MM.1S (cell line): ENCODE data around the gene SMOC2.

Source experiments
- DNase-seq: peaks from one replicate; pipeline ENCODE4 v3.0.0-alpha.2; 2015
- H2AFZ ChIP-seq: fragments of 300-600 bp; sonication (generic); 2 replicates; pipeline ENCODE4 v1.6.0; 2016; ENCODE audit warnings: antibody characterized with exemption, low read length
- H3F3A ChIP-seq: fragments of 300-600 bp; sonication (generic); 2 replicates; pipeline ENCODE4 v1.6.1; 2016; ENCODE audit warnings: mild to moderate bottlenecking, antibody characterized with exemption, low read length, moderate library complexity, mixed read lengths; ENCODE audit not compliant: insufficient read depth
- H3K27ac ChIP-seq: fragments of 300-600 bp; sonication (generic); 2 replicates; pipeline ENCODE4 v1.5.1; 2016; ENCODE audit warnings: mild to moderate bottlenecking, low read length
- H3K27me3 ChIP-seq: fragments of 300-600 bp; sonication (generic); replicated peaks from 2 replicates; pipeline ENCODE4 v1.6.0; 2016; ENCODE audit warnings: low read length; ENCODE audit not compliant: insufficient read depth
- H3K36me3 ChIP-seq: fragments of 300-600 bp; sonication (generic); replicated peaks from 2 replicates; pipeline ENCODE4 v1.6.1; 2016; ENCODE audit warnings: mild to moderate bottlenecking, low read length, mixed read lengths; ENCODE audit not compliant: insufficient read depth
- H3K4me1 ChIP-seq: fragments of 300-600 bp; sonication (generic); 2 replicates; pipeline ENCODE4 v1.6.1; 2016; ENCODE audit warnings: low read length, mixed read lengths
- H3K4me2 ChIP-seq: fragments of 300-600 bp; sonication (generic); 2 replicates; pipeline ENCODE4 v1.6.0; 2016; ENCODE audit warnings: low read depth, low read length
- H3K4me3 ChIP-seq: fragments of 300-600 bp; sonication (generic); 2 replicates; pipeline ENCODE4 v1.5.1; 2016; ENCODE audit warnings: low read length, mixed read lengths
- H3K79me2 ChIP-seq: fragments of 300-600 bp; sonication (generic); 2 replicates; pipeline ENCODE4 v1.6.1; 2016; ENCODE audit warnings: mixed run types, low read length, mixed read lengths
- H3K9ac ChIP-seq: fragments of 300-600 bp; sonication (generic); 2 replicates; pipeline ENCODE4 v1.6.1; 2016; ENCODE audit warnings: low read length, mixed read lengths
- H3K9me2 ChIP-seq: fragments of 300-600 bp; sonication (generic); replicated peaks from 2 replicates; pipeline ENCODE4 v1.6.1; 2016; ENCODE audit warnings: mild to moderate bottlenecking, low read length, mixed read lengths; ENCODE audit not compliant: insufficient read depth
- H3K9me3 ChIP-seq: fragments of 300-600 bp; sonication (generic); replicated peaks from 2 replicates; pipeline ENCODE4 v1.6.1; 2016; ENCODE audit warnings: mild to moderate bottlenecking, low read length, mixed read lengths; ENCODE audit not compliant: insufficient read depth
- H4K20me1 ChIP-seq: fragments of 300-600 bp; sonication (generic); 2 replicates; pipeline ENCODE4 v1.6.1; 2016; ENCODE audit warnings: mild to moderate bottlenecking, low read length, moderate library complexity, mixed read lengths; ENCODE audit not compliant: insufficient read depth
- CTCF ChIP-seq: fragments of 300-600 bp; sonication (generic); IDR thresholded peaks from 2 replicates; pipeline ENCODE4 v1.5.1; 2016; ENCODE audit warnings: antibody characterized with exemption, low read length, mixed read lengths
- EZH2 ChIP-seq: fragments of 300-600 bp; sonication (generic); optimal IDR thresholded peaks from 2 replicates; pipeline ENCODE3; 2017; ENCODE audit warnings: low read depth, mild to moderate bottlenecking, antibody characterized with exemption, low read length, mixed read lengths
- EZH2phosphoT487 ChIP-seq: fragments of 300-600 bp; sonication (generic); IDR thresholded peaks from 2 replicates; pipeline ENCODE4 v1.6.1; 2018; ENCODE audit warnings: antibody characterized with exemption, low read length

The SMOC2 gene

GRCh38 chr6:168666170-168666569 is 225.2 kb downstream of the SMOC2 start:
- H3K27me3 ChIP-seq, result no peaks in the 10 kb centered on the region
- H4K20me1 ChIP-seq, result no peaks in the 10 kb centered on the region
- H3K27ac ChIP-seq, result no peak overlapping the region
- no peaks in the 10 kb centered on the region for H3K79me2 ChIP-seq
- no peaks in the 10 kb centered on the region for H3K4me1 ChIP-seq
- no peak overlapping the region for H3K4me3 ChIP-seq
- H3K36me3 ChIP-seq, result no peaks in the 10 kb centered on the region
- H2AFZ ChIP-seq, result no peak overlapping the region
- DNase-seq, result no peak
- no peaks in the 10 kb centered on the region for H3F3A ChIP-seq
- TF ChIP-seq CTCF, result no peak
- TF ChIP-seq EZH2phosphoT487, result no peak
- TF ChIP-seq EZH2, result no peak
- H3K4me2 ChIP-seq, result no peak overlapping the region
- H3K9me3 ChIP-seq, result no peaks in the 10 kb centered on the region
- no peak overlapping the region for H3K9ac ChIP-seq
- H3K9me2 ChIP-seq, result no peaks in the 10 kb centered on the region

DNA sequence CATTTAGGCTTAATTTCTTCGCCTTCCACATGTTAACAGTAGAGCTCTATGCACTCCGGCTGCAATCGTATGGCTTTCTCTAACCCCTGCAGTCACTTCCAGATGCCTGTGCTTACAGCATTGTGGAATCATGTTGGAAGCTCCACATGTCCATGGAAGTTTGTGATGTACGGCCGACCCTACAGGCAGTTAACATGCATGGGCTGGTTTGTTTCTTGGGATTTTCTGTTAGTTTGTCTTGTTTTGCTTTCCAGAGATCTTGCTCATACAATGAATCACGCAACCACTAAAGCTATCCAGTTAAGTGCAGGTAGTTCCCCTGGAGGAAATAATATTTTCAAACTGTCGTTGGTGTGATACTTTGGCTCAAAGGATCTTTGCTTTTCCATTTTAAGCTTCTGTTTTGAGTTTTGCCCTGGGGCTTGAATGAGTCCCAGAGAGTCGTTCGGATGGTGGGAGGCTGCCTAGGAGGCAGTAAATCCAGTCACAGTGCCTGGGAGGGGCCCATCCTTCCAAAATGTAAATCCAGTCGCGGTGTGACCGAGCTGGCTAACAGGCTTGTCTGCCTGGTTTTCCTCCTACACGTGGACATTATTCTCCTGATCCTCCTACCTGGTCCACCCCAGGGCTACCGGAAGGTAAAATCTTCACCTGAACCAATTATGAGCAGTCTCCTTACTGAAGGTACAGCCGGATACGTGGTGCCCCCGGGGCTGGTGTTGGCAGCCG is 225.9 kb downstream of the SMOC2 start:
- no peak for DNase-seq
- H3K79me2 ChIP-seq, result no peaks in the 10 kb centered on the region
- H3K4me3 ChIP-seq, result no peak overlapping the region
- H2AFZ ChIP-seq, result no peak overlapping the region
- H3K9ac ChIP-seq, result no peak overlapping the region
- no peak overlapping the region for H3K27ac ChIP-seq
- H3K27me3 ChIP-seq, result no peaks in the 10 kb centered on the region
- H3K4me1 ChIP-seq, result no peaks in the 10 kb centered on the region
- H3F3A ChIP-seq, result no peaks in the 10 kb centered on the region
- H3K36me3 ChIP-seq, result no peaks in the 10 kb centered on the region
- H3K9me3 ChIP-seq, result no peaks in the 10 kb centered on the region
- no peaks in the 10 kb centered on the region for H3K9me2 ChIP-seq
- no peaks in the 10 kb centered on the region for H4K20me1 ChIP-seq
- TF ChIP-seq CTCF, result no peak
- no peak for TF ChIP-seq EZH2phosphoT487
- TF ChIP-seq EZH2, result no peak
- H3K4me2 ChIP-seq, result no peak overlapping the region

- no peaks in the 10 kb centered on the region for H3K4me1 ChIP-seq
- H3K9me3 ChIP-seq, result no peaks in the 10 kb centered on the region
- H3K9ac ChIP-seq, result no peak overlapping the region
- H2AFZ ChIP-seq, result no peak overlapping the region
- H3K27ac ChIP-seq, result no peak overlapping the region
- no peak overlapping the region for H3K4me3 ChIP-seq
- DNase-seq, result no peak
- H3K27me3 ChIP-seq, result no peaks in the 10 kb centered on the region
- no peak overlapping the region for H3K4me2 ChIP-seq
- H3K36me3 ChIP-seq, result no peaks in the 10 kb centered on the region
- no peaks in the 10 kb centered on the region for H3F3A ChIP-seq
- no peaks in the 10 kb centered on the region for H3K9me2 ChIP-seq
- no peak for TF ChIP-seq EZH2
- no peak for TF ChIP-seq EZH2phosphoT487
- no peak for TF ChIP-seq CTCF
- H3K79me2 ChIP-seq, result no peaks in the 10 kb centered on the region
- H4K20me1 ChIP-seq, result no peaks in the 10 kb centered on the region
Measured at GRCh38 chr6:168667428-168667805, 226.4 kb downstream of the SMOC2 start.
